SK-N-SH (cell line): ENCODE results near the gene GRK5. TPM values are rescaled to one million over a fixed set of nuclear protein-coding genes. Genes with fewer than 3 reads are reported as not detected.

Source experiments
- CTCF ChIA-PET: fragments of 300-600, 350-600 bp; formaldehyde crosslinking; extraction: SDS; loops from one replicate; lab custom pipeline; 2021; lab: Yijun Ruan, JAX
- POLR2A ChIA-PET: fragments of 350-600 bp; sonication (Branson Sonifier 250); formaldehyde crosslinking; extraction: SDS; loops from one replicate; lab custom pipeline; 2020; ENCODE audit warnings: antibody characterized with exemption, inconsistent platforms; lab: Yijun Ruan, JAX
- DNase-seq: peaks from one replicate; pipeline ENCODE4 v3.0.0; 2012
- H2AFZ ChIP-seq: fragments of 200-600 bp; sonication (generic); 2 replicates; pipeline ENCODE4 v1.8.1; 2016; ENCODE audit warnings: antibody characterized with exemption, mild to moderate bottlenecking, low read depth
- H3F3A ChIP-seq: fragments of 200-600 bp; sonication (generic); replicated peaks from 2 replicates; pipeline ENCODE3; 2016; ENCODE audit warnings: antibody characterized with exemption, mild to moderate bottlenecking; ENCODE audit not compliant: insufficient read depth
- H3K27ac ChIP-seq, 2 experiments: fragments of 200-500 bp in 1 of 2; fragments of 200-600 bp in 1 of 2; sonication (Bioruptor generic) in 1 of 2; sonication (generic), shearing (Covaris generic) in 1 of 2; 2 replicates each; pipeline versions ENCODE4 v1.5.1 to v1.6.1; 2014 to 2016; ENCODE audit warnings: low read depth in 2 of 2, inconsistent platforms in 1 of 2, low read length in 1 of 2, mild to moderate bottlenecking in 1 of 2, mixed read lengths in 1 of 2
- H3K27me3 ChIP-seq: fragments of 200-600 bp; sonication (generic), shearing (Covaris generic); 2 replicates; pipeline ENCODE4 v1.6.1; 2016; ENCODE audit warnings: mixed run types; ENCODE audit not compliant: insufficient read depth
- H3K36me3 ChIP-seq, 2 experiments: fragments of 200-500 bp in 1 of 2; fragments of 200-600 bp in 1 of 2; sonication (Bioruptor generic) in 1 of 2; sonication (generic) in 1 of 2; replicated peaks in 1 of 2; 2 replicates each; pipeline versions ENCODE3 to v1.5.1; 2014 to 2016; ENCODE audit warnings: low read length in 1 of 2, mild to moderate bottlenecking in 1 of 2; ENCODE audit not compliant: insufficient read depth in 2 of 2, control insufficient read depth in 1 of 2
- H3K4me1 ChIP-seq, 2 experiments: fragments of 200-500 bp in 1 of 2; fragments of 200-600 bp in 1 of 2; sonication (Bioruptor generic) in 1 of 2; sonication (generic), shearing (Covaris generic) in 1 of 2; 2 replicates each; pipeline versions ENCODE4 v1.5.1 to v1.6.1; 2014 to 2016; ENCODE audit warnings: low read depth in 1 of 2, low read length in 1 of 2, mixed run types in 1 of 2; ENCODE audit not compliant: insufficient read depth in 2 of 2, control insufficient read depth in 1 of 2
- H3K4me2 ChIP-seq: fragments of 200-600 bp; sonication (generic), shearing (Covaris generic); 2 replicates; pipeline ENCODE4 v1.6.1; 2017; ENCODE audit warnings: mixed run types
- H3K4me3 ChIP-seq, 2 experiments: fragments of 200-500 bp in 1 of 2; fragments of 200-600 bp in 1 of 2; sonication (Bioruptor generic) in 1 of 2; sonication (generic), shearing (Covaris generic) in 1 of 2; 2 replicates each; pipeline versions ENCODE4 v1.5.1 to v1.8.1; 2014 to 2016; ENCODE audit warnings: low read depth in 2 of 2, inconsistent platforms in 1 of 2, low read length in 1 of 2, mild to moderate bottlenecking in 1 of 2, mixed read lengths in 1 of 2, moderate library complexity in 1 of 2
- H3K79me2 ChIP-seq: fragments of 200-600 bp; sonication (generic); 2 replicates; pipeline ENCODE4 v1.8.1; 2017; ENCODE audit warnings: mild to moderate bottlenecking; ENCODE audit not compliant: insufficient read depth
- H3K9ac ChIP-seq: fragments of 200-600 bp; sonication (generic); 2 replicates; pipeline ENCODE4 v1.6.1; 2017; ENCODE audit warnings: mixed run types
- H3K9me2 ChIP-seq: fragments of 200-600 bp; sonication (generic); 2 replicates; pipeline ENCODE4 v1.6.1; 2017; ENCODE audit warnings: mixed run types
- H3K9me3 ChIP-seq: fragments of 200-600 bp; sonication (generic); 2 replicates; pipeline ENCODE4 v1.6.1; 2017; ENCODE audit warnings: mixed run types, mild to moderate bottlenecking, moderate library complexity
- H4K20me1 ChIP-seq: fragments of 200-600 bp; sonication (generic); 2 replicates; pipeline ENCODE4 v1.6.1; 2017; ENCODE audit warnings: mild to moderate bottlenecking, mixed run types; ENCODE audit not compliant: insufficient read depth
- EP300 ChIP-seq, 2 experiments: IDR thresholded peaks; 2 replicates each; pipeline versions ENCODE4 v1.4.0 to v1.6.1; 2012; ENCODE audit warnings: borderline replicate concordance in 1 of 2, low read depth in 1 of 2, low read length in 1 of 2
- FOSL2 ChIP-seq: IDR thresholded peaks from 2 replicates; pipeline ENCODE4 v1.4.0; 2012; ENCODE audit warnings: low read depth, mild to moderate bottlenecking, moderate library complexity, borderline replicate concordance
- GABPA ChIP-seq: IDR thresholded peaks from 2 replicates; pipeline ENCODE4 v1.4.0; 2012; ENCODE audit warnings: low read depth, mild to moderate bottlenecking
- IRF3 ChIP-seq: fragments of 150-350 bp; IDR thresholded peaks from 2 replicates; pipeline ENCODE4 v1.6.1; 2016; ENCODE audit warnings: mild to moderate bottlenecking, low read depth, low read length
- NFIC ChIP-seq: IDR thresholded peaks from 2 replicates; pipeline ENCODE4 v1.4.0; 2012; ENCODE audit warnings: borderline replicate concordance
- RCOR1 ChIP-seq: fragments of 150-350 bp; IDR thresholded peaks from 2 replicates; pipeline ENCODE4 v1.6.1; 2017; ENCODE audit warnings: antibody characterized with exemption, low read length
- TCF12 ChIP-seq: IDR thresholded peaks from 2 replicates; pipeline ENCODE4 v1.4.0; 2012
- YY1 ChIP-seq: IDR thresholded peaks from 2 replicates; pipeline ENCODE4 v1.4.0; 2012; ENCODE audit warnings: low read depth, mild to moderate bottlenecking
- WGBS: methylation state at CpG from one replicate; pipeline ENCODE4 v1.1.6; 2017; ENCODE audit warnings: low lambda C conversion rate; 5-methylcytosine and 5-hydroxymethylcytosine counted together
- polyA plus RNA-seq, 3 experiments: library from polyadenylated mRNA; depleted of rRNA; stranded (reverse); fragments of >200 nt; gene quantifications; 2 replicates each; pipeline ENCODE4 v1.2.3, GENCODE V29; 2012
- TF ChIP-seq, protein P1 (sequence below): IDR thresholded peaks from 2 replicates; pipeline ENCODE4 v1.4.0; 2012; ENCODE audit warnings: low read depth
- TF ChIP-seq, protein P2 (sequence below): IDR thresholded peaks from 2 replicates; pipeline ENCODE4 v1.6.1; 2012; ENCODE audit warnings: mild to moderate bottlenecking, low read depth, low read length, moderate library complexity

Gene GRK5
- polyA plus RNA-seq, 1 of the 3 experiments (the other 2 are of a cell fraction): 12.1 TPM

- Histone ChIP-seq H3K9me2 (no peaks in the 10 kb centered on the region), H3K4me1 (peaks cover 29 to 32% of the 10 kb centered on the region in 2 experiments), H3K27me3 (no peaks in the 10 kb centered on the region), H3K36me3 (no peaks in the 10 kb centered on the region), H3K9ac (no peak overlapping the region), H3F3A (peaks cover 3% of the 10 kb centered on the region), H3K79me2 (peaks cover 10% of the 10 kb centered on the region; the same call in 1 of the 2 replicates), H3K4me3 (no peak overlapping the region), H2AFZ (no peak overlapping the region), H3K9me3 (no peaks in the 10 kb centered on the region), H3K27ac (no peak overlapping the region; a peak in 1 of 4 replicates), H3K4me2 (no peak overlapping the region), H4K20me1 (no peaks in the 10 kb centered on the region)
- WGBS: 75% methylated on average over 3 of the region's 3 CpGs
- ChIA-PET CTCF (no interaction called here), POLR2A (no interaction called here)
- DNase-seq: no peak
- TF ChIP-seq, protein P1, sequence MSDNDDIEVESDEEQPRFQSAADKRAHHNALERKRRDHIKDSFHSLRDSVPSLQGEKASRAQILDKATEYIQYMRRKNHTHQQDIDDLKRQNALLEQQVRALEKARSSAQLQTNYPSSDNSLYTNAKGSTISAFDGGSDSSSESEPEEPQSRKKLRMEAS: no peak
- no peak for TF ChIP-seq EP300 (IDR thresholded peaks at IDR 0.05; ENCODE audit: borderline replicate concordance in 1 of 2, low read depth in 1 of 2, low read length in 1 of 2)
- TF ChIP-seq, protein P2, sequence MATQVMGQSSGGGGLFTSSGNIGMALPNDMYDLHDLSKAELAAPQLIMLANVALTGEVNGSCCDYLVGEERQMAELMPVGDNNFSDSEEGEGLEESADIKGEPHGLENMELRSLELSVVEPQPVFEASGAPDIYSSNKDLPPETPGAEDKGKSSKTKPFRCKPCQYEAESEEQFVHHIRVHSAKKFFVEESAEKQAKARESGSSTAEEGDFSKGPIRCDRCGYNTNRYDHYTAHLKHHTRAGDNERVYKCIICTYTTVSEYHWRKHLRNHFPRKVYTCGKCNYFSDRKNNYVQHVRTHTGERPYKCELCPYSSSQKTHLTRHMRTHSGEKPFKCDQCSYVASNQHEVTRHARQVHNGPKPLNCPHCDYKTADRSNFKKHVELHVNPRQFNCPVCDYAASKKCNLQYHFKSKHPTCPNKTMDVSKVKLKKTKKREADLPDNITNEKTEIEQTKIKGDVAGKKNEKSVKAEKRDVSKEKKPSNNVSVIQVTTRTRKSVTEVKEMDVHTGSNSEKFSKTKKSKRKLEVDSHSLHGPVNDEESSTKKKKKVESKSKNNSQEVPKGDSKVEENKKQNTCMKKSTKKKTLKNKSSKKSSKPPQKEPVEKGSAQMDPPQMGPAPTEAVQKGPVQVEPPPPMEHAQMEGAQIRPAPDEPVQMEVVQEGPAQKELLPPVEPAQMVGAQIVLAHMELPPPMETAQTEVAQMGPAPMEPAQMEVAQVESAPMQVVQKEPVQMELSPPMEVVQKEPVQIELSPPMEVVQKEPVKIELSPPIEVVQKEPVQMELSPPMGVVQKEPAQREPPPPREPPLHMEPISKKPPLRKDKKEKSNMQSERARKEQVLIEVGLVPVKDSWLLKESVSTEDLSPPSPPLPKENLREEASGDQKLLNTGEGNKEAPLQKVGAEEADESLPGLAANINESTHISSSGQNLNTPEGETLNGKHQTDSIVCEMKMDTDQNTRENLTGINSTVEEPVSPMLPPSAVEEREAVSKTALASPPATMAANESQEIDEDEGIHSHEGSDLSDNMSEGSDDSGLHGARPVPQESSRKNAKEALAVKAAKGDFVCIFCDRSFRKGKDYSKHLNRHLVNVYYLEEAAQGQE: no peak
- no peak for TF ChIP-seq GABPA
- TF ChIP-seq YY1: no peak
- TF ChIP-seq, all 33 proteins: peak for 0
Measured at GRCh38 chr10:119233821-119234220, 26.4 kb downstream of the GRK5 start.

GRCh38 chr10:119235356-119235755 lies 28.0 kb downstream of the GRK5 start:
- Histone ChIP-seq H3K36me3 (no peaks in the 10 kb centered on the region), H3K9ac (no peak overlapping the region), H3K4me1 (peaks cover 29 to 37% of the 10 kb centered on the region in 2 experiments), H2AFZ (no peak overlapping the region), H3K4me3 (no peak overlapping the region), H3K4me2 (no peak overlapping the region), H3K79me2 (peaks cover 12% of the 10 kb centered on the region; the same call in 1 of the 2 replicates), H3F3A (peaks cover 5% of the 10 kb centered on the region), H3K9me2 (no peaks in the 10 kb centered on the region), H3K27me3 (no peaks in the 10 kb centered on the region), H3K27ac (no peak overlapping the region; a peak in 1 of 4 replicates), H4K20me1 (no peaks in the 10 kb centered on the region), H3K9me3 (no peaks in the 10 kb centered on the region)
- ChIA-PET CTCF (interaction anchor here (1.1 kb wide), 1 partner anchor 16 kb away, joined by 3 read pairs; no protein-coding TSS in a partner anchor), POLR2A (no interaction called here)
- TF ChIP-seq TCF12: 0 out of 2 replicates have a peak, but pooled peaks have one; percentile 6
- TF ChIP-seq FOSL2: 0 out of 2 replicates have a peak, but pooled peaks have one; percentile 3
- peak; percentile 13; the same call in 1 of the 2 replicates for TF ChIP-seq NFIC
- TF ChIP-seq IRF3: no peak
- 0 out of 2 replicates have a peak, but pooled peaks have one; percentile 9 for TF ChIP-seq RCOR1
- DNase-seq: no peak
- WGBS: 17% methylated on average over 3 of the region's 3 CpGs
